PFSK-1 (cell line): ENCODE data around the gene NRXN3.

ENCODE experiments used
- POLR2AphosphoS5 ChIP-seq: IDR thresholded peaks from 2 replicates; pipeline ENCODE4 v1.6.1; 2012; ENCODE audit warnings: low read depth, mild to moderate bottlenecking, control low read depth, low read length, moderate library complexity
- TF ChIP-seq, protein P1 (sequence below), 2 experiments: IDR thresholded peaks; 2 replicates each; pipeline versions ENCODE4 v1.6.1 to v1.8.0; 2011 to 2012; ENCODE audit warnings: low read depth in 2 of 2, low read length in 2 of 2, control low read depth in 1 of 2, inconsistent platforms in 1 of 2, mild to moderate bottlenecking in 1 of 2, moderate library complexity in 1 of 2; ENCODE audit not compliant: insufficient read depth in 1 of 2

DNA sequence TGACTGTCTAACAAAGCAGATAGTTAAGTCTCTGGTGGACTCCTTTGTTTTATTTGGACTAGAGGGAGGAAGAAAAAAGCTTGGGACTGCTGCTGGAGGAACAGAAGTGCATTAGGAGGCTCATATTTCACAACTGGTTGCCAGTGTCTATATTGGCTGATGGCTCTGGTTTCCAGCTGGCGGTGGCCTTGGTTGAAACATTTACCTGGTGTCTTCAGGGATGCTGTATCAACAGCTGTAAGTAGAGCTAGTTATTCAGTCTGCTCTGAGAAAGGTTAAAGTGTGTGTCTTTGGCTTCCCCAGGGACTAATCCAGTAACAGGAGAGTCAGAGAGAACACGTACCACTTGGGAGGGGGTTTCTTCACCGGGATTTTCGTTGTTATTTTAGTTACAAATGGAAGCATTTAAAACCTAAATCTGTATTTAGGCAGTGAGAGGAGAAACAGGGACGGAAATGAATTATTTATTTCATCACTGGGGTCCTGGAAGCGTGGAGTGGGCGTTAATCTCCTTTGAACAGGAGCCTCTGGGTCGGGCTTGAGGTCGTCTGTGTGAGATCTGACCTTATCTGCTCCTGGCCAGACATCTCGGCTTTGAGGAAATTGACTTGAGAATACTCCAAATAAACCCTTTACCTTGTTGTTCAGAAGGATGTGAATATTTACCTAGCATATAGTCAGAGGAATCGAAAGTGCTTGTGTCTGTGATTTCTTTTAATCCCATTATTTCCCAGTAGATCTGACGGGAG is 149.9 kb downstream of the NRXN3 start:
- TF ChIP-seq, protein P1, sequence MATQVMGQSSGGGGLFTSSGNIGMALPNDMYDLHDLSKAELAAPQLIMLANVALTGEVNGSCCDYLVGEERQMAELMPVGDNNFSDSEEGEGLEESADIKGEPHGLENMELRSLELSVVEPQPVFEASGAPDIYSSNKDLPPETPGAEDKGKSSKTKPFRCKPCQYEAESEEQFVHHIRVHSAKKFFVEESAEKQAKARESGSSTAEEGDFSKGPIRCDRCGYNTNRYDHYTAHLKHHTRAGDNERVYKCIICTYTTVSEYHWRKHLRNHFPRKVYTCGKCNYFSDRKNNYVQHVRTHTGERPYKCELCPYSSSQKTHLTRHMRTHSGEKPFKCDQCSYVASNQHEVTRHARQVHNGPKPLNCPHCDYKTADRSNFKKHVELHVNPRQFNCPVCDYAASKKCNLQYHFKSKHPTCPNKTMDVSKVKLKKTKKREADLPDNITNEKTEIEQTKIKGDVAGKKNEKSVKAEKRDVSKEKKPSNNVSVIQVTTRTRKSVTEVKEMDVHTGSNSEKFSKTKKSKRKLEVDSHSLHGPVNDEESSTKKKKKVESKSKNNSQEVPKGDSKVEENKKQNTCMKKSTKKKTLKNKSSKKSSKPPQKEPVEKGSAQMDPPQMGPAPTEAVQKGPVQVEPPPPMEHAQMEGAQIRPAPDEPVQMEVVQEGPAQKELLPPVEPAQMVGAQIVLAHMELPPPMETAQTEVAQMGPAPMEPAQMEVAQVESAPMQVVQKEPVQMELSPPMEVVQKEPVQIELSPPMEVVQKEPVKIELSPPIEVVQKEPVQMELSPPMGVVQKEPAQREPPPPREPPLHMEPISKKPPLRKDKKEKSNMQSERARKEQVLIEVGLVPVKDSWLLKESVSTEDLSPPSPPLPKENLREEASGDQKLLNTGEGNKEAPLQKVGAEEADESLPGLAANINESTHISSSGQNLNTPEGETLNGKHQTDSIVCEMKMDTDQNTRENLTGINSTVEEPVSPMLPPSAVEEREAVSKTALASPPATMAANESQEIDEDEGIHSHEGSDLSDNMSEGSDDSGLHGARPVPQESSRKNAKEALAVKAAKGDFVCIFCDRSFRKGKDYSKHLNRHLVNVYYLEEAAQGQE (IDR thresholded peaks at IDR 0.05; ENCODE audit: insufficient read depth in 1 of 2, low read depth in 2 of 2, low read length in 2 of 2) = no peak
- no peak for TF ChIP-seq POLR2AphosphoS5
